Stimulated activated CD4-positive, alpha-beta T cell treated with anti-CD3 and anti-CD28 coated beads, Interleukin-4, amount 100 ng/mL, for 1 hour (primary cell): ENCODE measurements around the gene COG8.
"Not testable (repeated sequence)": the region's sequence is repeated elsewhere in the genome, so short reads cannot be mapped to it uniquely, and the experiment has no call there.

Experiments
- DNase-seq: peaks from one replicate; pipeline ENCODE4 v3.0.0-alpha.2; 2020

COG8 gene

GRCh38 chr16:69318177-69318910, 21.0 kb downstream of the COG8 start:
- DNase-seq, result no peak

- no peak for DNase-seq
Observed at GRCh38 chr16:69316595-69317034, 22.7 kb downstream of the COG8 start.

GRCh38 chr16:69315486-69316311, 23.7 kb downstream of the COG8 start:
- no peak for DNase-seq

GRCh38 chr16:69314534-69314933, 24.8 kb downstream of the COG8 start:
- no peak for DNase-seq

- no peak for DNase-seq
Observed at GRCh38 chr16:69313469-69313868, 25.9 kb downstream of the COG8 start.

- DNase-seq, result peak; percentile 38
Observed at GRCh38 chr16:69311533-69312387, 27.6 kb downstream of the COG8 start.

GRCh38 chr16:69310653-69311532, 28.5 kb downstream of the COG8 start, which contains the start of gene VPS4A:
TSS of gene VPS4A (plus strand) at chr16:69311350. CDS start at chr16:69311512, 162 bp downstream.
- peak; percentile 98 for DNase-seq

- DNase-seq, result no peak
Observed at GRCh38 chr16:69309316-69309715, 30.0 kb downstream of the COG8 start.

GRCh38 chr16:69307856-69308255, 31.5 kb downstream of the COG8 start:
- DNase-seq, result no peak

GRCh38 chr16:69307091-69307490, 32.3 kb downstream of the COG8 start:
- no peak for DNase-seq

GRCh38 chr16:69306031-69306430, 33.3 kb downstream of the COG8 start:
- DNase-seq, result no peak

- no peak for DNase-seq
Observed at GRCh38 chr16:69302301-69302700, 37.1 kb downstream of the COG8 start.

- DNase-seq, result no peak
Observed at GRCh38 chr16:69301861-69302260, 37.5 kb downstream of the COG8 start.

- DNase-seq, result no peak
Observed at GRCh38 chr16:69301187-69301586, 38.2 kb downstream of the COG8 start.

GRCh38 chr16:69298261-69298660, 41.1 kb downstream of the COG8 start:
- no peak for DNase-seq

- not testable (repeated sequence) for DNase-seq
Observed at GRCh38 chr16:69296771-69297170, 42.6 kb downstream of the COG8 start.

- DNase-seq, result no peak
Observed at GRCh38 chr16:69294051-69294450, 45.3 kb downstream of the COG8 start.

- DNase-seq, result no peak
Observed at GRCh38 chr16:69293401-69293800, 46.0 kb downstream of the COG8 start.

- not testable (repeated sequence) for DNase-seq
Observed at GRCh38 chr16:69291657-69292056, 47.7 kb downstream of the COG8 start.

- no peak for DNase-seq
Observed at GRCh38 chr16:69286941-69287713, 52.2 kb downstream of the COG8 start.

- DNase-seq, result no peak
Observed at GRCh38 chr16:69285240-69285639, 54.1 kb downstream of the COG8 start.
